A673 (cell line): ENCODE results near the gene DNAH14. TPM values are rescaled to one million over a fixed set of nuclear protein-coding genes. Genes with fewer than 3 reads are reported as not detected.

Experiments used
- BruUV-seq: library from RNA; stranded (reverse); fragments of 400-500 nt; replicated peaks from 2 replicates; lab custom pipeline; 2021; lab: Mats Ljungman, UMichigan
- CTCF ChIA-PET: fragments of 300-600 bp; sonication (Branson Sonifier 250); formaldehyde crosslinking; loops from one replicate; lab custom pipeline; 2022; ENCODE audit warnings: antibody characterized with exemption; lab: Charles Lee
- POLR2A ChIA-PET: fragments of 300-600 bp; sonication (Branson Sonifier 250); formaldehyde crosslinking; loops from one replicate; lab custom pipeline; 2022; ENCODE audit warnings: antibody characterized with exemption; ENCODE audit not compliant: low non-redundant PET; lab: Charles Lee
- DNase-seq: peaks from one replicate; pipeline ENCODE4 v3.0.0-alpha.2; 2015; ENCODE audit warnings: low spot score
- H3K27ac ChIP-seq: fragments of 200-600 bp; sonication (generic); 2 replicates; pipeline ENCODE4 v1.5.1; 2016; ENCODE audit warnings: mixed run types, low read depth, mild to moderate bottlenecking, mixed read lengths, antibody characterized with exemption, low read length; ENCODE audit not compliant: poor library complexity, severe bottlenecking
- H3K27me3 ChIP-seq: fragments of 200-600 bp; sonication (generic); replicated peaks from 2 replicates; pipeline ENCODE4 v1.6.1; 2017; ENCODE audit warnings: mixed run types, low read depth, mild to moderate bottlenecking, mixed read lengths, antibody characterized with exemption, low read length; ENCODE audit not compliant: insufficient read depth, poor library complexity
- H3K36me3 ChIP-seq: fragments of 200-600 bp; sonication (generic); 2 replicates; pipeline ENCODE4 v1.6.1; 2016; ENCODE audit warnings: mixed run types, mild to moderate bottlenecking, mixed read lengths, antibody characterized with exemption, low read length; ENCODE audit not compliant: insufficient read depth, poor library complexity, severe bottlenecking
- H3K4me1 ChIP-seq: fragments of 200-600 bp; sonication (generic); 2 replicates; pipeline ENCODE4 v1.6.1; 2017; ENCODE audit warnings: mixed run types, mild to moderate bottlenecking, mixed read lengths, antibody characterized with exemption, low read length; ENCODE audit not compliant: insufficient read depth, poor library complexity, severe bottlenecking
- H3K4me3 ChIP-seq: fragments of 200-600 bp; sonication (generic); 2 replicates; pipeline ENCODE4 v1.5.1; 2016; ENCODE audit warnings: low read depth, mixed run types, mild to moderate bottlenecking, mixed read lengths, low read length; ENCODE audit not compliant: poor library complexity, severe bottlenecking
- H3K9me3 ChIP-seq: fragments of 200-600 bp; sonication (generic); 2 replicates; pipeline ENCODE4 v1.6.1; 2016; ENCODE audit warnings: mixed run types, low read depth, mild to moderate bottlenecking, mixed read lengths, antibody characterized with exemption, low read length; ENCODE audit not compliant: poor library complexity, severe bottlenecking
- EZH2 ChIP-seq: fragments of 200-600 bp; sonication (generic); IDR thresholded peaks from 2 replicates; pipeline ENCODE4 v1.6.1; 2017; ENCODE audit warnings: borderline replicate concordance, low read depth, mild to moderate bottlenecking, mixed read lengths, antibody characterized with exemption, low read length; ENCODE audit not compliant: poor library complexity, severe bottlenecking
- intact Hi-C: fragments of 100-400 bp; cut with micrococcal nuclease; formaldehyde crosslinking; loops from one replicate; pipeline ENCODE4 v1.10.0; 2022; ENCODE audit not compliant: unreplicated experiment
- total RNA-seq: library from RNA; stranded (reverse); gene quantifications from 2 replicates; pipeline ENCODE4 v1.2.3, GENCODE V29; 2021
- TF ChIP-seq, protein P1 (sequence below): fragments of 300-800, 200-600 bp; sonication (generic); conservative IDR thresholded peaks from 2 replicates; pipeline ENCODE4 v1.5.1; 2017; ENCODE audit warnings: low read depth, mild to moderate bottlenecking, antibody characterized with exemption, low read length, moderate library complexity, mixed read lengths

The DNAH14 gene
- total RNA-seq, 1 experiment from 2014 or later, result 9.9 TPM

DNA sequence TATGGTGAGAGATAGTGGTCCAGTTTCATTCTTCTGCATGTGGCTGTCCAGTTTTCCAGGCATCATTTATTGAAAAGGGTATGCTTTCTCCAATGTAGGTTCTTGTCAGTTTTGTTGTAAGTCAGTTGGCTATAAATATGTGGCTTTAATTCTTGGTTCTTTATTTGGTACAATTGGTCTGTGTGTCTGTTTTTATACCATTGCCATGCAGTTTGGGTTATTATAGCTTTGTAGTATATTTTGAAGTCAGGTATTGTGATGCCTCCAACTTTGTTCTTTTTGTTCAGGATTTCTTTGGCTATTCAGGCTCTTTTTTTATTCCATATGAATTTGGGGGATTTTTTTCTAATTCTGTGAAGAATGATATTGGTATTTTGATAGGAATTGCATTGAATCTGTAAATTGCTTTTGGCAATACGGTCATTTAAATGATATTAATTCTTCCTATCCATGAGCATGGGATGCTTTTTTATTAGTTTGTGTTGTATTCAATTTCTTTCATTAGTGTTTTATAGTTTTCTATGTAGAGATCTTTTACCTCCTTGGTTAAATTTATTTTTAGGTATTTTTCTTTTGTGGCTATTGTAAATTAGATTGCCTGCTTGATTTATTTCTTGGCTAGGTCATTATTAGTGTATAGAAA lies 3.3 kb downstream of the DNAH14 start:
- CTCF ChIA-PET, result interaction anchor here (0.6 kb wide), 1 partner anchor 1304 kb away, joined by 3 read pairs; no protein-coding TSS in a partner anchor
- peaks cover 31% of the 10 kb centered on the region for H3K9me3 ChIP-seq

DNA sequence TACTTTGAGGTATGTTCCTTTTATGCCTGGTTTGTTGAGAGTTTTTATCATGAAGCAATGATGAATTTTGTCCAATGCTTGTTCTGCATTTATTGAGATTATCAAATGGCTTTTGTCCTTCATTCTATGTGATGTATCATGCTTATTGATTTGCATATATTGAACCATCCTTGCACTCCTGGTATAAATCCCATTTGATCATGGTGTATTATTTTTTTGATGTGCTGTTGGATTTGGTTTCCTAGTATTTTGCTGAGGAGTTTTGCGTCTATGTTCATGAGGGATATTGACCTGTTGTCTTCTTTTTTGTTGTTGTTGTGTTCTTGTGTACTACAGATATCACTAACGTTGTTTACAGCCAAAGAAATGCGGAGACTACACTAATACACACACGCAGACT lies 4.1 kb downstream of the DNAH14 start:
- no peak overlapping the region for H3K27ac ChIP-seq
- peaks cover 31% of the 10 kb centered on the region for H3K9me3 ChIP-seq
- H3K36me3 ChIP-seq, result no peaks in the 10 kb centered on the region
- no TSS peak for BruUV-seq
- DNase-seq, result no peak
- no peaks in the 10 kb centered on the region for H3K4me1 ChIP-seq
- ChIA-PET POLR2A (no interaction called here), CTCF (no interaction called here)
- TF ChIP-seq, protein P1, sequence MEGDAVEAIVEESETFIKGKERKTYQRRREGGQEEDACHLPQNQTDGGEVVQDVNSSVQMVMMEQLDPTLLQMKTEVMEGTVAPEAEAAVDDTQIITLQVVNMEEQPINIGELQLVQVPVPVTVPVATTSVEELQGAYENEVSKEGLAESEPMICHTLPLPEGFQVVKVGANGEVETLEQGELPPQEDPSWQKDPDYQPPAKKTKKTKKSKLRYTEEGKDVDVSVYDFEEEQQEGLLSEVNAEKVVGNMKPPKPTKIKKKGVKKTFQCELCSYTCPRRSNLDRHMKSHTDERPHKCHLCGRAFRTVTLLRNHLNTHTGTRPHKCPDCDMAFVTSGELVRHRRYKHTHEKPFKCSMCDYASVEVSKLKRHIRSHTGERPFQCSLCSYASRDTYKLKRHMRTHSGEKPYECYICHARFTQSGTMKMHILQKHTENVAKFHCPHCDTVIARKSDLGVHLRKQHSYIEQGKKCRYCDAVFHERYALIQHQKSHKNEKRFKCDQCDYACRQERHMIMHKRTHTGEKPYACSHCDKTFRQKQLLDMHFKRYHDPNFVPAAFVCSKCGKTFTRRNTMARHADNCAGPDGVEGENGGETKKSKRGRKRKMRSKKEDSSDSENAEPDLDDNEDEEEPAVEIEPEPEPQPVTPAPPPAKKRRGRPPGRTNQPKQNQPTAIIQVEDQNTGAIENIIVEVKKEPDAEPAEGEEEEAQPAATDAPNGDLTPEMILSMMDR, result no peak
- TF ChIP-seq EZH2, result no peak
- no peak overlapping the region for H3K4me3 ChIP-seq
- intact Hi-C loops, result no loop called here
- peaks cover 16% of the 10 kb centered on the region for H3K27me3 ChIP-seq

More for the DNA sequence above, 3.3 kb downstream of the DNAH14 start:
- no peak for DNase-seq
- no peak for TF ChIP-seq EZH2
- TF ChIP-seq, protein P1, result no peak
- no TSS peak for BruUV-seq
- Histone ChIP-seq H3K4me1 (no peaks in the 10 kb centered on the region), H3K27ac (no peak overlapping the region), H3K27me3 (peaks cover 23% of the 10 kb centered on the region), H3K4me3 (no peak overlapping the region), H3K36me3 (no peaks in the 10 kb centered on the region)
- intact Hi-C loops, result no loop called here
- POLR2A ChIA-PET, result no interaction called here

DNA sequence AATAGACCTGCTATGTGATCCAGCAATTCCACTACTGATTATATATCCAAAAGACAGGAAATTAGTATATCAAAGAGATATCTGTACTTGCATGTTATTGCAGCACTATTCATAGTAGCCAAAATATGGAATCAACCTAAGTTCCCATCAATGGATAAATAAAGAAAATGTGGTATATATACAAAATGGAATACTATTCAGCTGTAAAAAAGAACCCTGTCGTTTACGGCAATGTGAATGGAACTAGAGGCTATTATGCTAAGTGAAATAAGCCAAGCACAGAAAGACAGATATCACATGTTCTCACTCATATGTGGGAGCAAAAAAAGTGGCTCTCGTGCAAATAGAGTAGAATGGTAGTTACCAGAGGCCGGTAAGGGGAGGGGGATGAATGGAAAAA lies 9.2 kb downstream of the DNAH14 start:
- no TSS peak for BruUV-seq
- ChIA-PET POLR2A (no interaction called here), CTCF (no interaction called here)
- no peak for DNase-seq
- intact Hi-C loops, result no loop called here
- Histone ChIP-seq H3K4me3 (no peak overlapping the region), H3K27ac (no peak overlapping the region), H3K36me3 (no peaks in the 10 kb centered on the region), H3K4me1 (no peaks in the 10 kb centered on the region), H3K9me3 (peaks cover 12% of the 10 kb centered on the region), H3K27me3 (no peaks in the 10 kb centered on the region)
- TF ChIP-seq EZH2, result no peak
- TF ChIP-seq, protein P1, result no peak
